Measurements from ENCODE around the gene SLC16A10. TPM values are rescaled to one million over a fixed set of nuclear protein-coding genes. Genes with fewer than 3 reads are reported as not detected.
"Not testable (repeated sequence)": the region's sequence is repeated elsewhere in the genome, so short reads cannot be mapped to it uniquely, and the experiment has no call there.

Gene SLC16A10
- total RNA-seq = 1.0 TPM in 2 replicates

DNA sequence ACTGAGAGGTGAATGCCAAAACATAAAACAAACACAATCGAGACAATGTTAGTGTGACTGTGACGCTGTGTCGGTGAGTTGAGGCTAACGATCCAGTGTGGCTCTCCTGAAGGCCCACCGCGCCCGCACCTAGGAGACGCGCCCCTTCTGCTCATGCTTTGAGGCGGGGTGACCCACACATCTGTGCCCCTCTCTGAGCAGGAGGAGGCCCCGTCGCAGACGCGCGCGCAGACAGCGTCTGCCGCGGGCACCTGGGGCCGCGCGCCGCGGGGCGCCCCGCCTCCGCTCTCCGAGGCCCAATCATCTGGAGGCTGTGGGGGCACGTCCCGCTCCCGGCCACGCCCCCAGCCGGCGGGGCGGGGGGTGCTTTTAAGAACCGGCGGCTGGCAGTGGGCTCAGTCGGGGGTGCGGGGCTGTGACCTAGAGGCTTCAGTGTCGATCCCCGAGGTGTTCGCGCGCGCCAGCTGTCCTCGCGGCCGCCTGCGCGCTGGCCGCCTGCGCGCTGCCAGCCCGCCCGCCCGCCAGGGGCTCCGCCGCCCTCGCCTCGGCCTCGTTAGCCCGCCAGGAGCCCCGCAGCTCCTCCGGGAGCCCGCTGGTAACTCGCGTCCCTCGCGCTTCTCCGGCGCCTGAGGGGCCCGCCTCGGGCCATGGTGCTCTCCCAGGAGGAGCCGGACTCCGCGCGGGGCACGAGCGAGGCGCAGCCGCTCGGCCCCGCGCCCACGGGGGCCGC lies at the start of gene SLC16A10:
TSS of gene SLC16A10 (plus strand) at position 398 of the 730 bp plus-strand sequence. CDS start at position 648, 250 bp downstream.
- intact Hi-C loops (cut with micrococcal nuclease) = loop anchor here (2.0 to 5.0 kb wide), 6 partner anchors 106 to 1395 kb away; partner anchors contain the start of genes AK9, CDC40, FAM229B and FIG4

DNA sequence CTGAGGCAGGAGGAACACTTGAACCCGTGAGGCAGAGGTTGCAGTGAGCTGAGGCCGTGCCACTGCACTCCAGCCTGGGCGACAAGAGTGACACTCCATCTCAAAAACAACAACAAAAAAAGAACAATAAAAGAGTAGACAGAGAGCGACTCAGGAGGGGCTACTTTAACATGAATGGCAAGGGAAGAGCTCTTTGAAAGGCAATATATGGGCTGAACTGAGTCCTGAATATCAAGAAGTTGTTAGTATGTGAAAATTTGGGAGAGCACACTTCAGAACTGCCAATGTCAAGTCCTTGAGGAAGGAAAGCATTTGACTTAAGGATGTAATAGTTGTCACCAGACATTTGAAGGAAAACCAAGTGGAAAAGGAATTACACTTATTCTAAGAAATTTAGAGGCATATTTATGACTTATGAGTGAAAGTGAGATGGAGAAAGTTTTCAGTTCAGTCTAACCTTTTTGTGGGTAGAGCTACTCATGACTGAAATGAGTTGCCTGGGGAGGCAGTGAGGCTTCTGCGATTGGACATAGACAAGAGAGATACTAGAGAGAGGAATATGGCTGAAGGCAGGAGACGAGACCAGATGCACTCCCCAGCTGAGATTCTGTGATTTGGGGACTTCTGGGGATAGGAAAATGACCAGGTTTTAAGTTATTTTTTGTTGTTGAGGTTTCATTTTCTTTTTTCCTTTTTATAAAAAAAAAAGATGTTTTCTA lies 48.6 kb upstream of the SLC16A10 start:
- intact Hi-C loops (cut with micrococcal nuclease) = no loop called here

- intact Hi-C loops (cut with micrococcal nuclease) = no loop called here
Measured at GRCh38 chr6:111041917-111042316, 45.4 kb upstream of the SLC16A10 start.

DNA sequence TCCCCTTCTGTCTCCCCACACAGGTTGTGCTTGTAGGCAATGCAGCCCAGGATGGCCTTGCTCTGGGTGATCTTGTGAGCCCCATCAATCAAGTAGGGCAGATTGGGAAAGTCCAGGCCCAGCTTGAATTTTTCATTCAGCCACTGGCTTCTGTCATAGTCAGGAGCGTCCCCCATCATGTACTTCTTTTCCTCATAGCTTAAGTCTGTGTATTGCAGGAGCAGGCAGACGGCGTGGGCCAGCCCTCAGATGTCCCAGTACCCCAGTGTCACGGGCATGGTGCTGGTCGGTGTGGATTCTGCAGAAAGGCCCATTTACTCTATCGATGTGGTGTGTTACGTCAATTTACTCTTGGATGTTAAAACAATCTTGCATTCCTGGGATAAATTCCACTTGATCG lies 40.1 kb upstream of the SLC16A10 start:
- intact Hi-C loops (cut with micrococcal nuclease) = no loop called here

- intact Hi-C loops (cut with micrococcal nuclease) = no loop called here
Measured at GRCh38 chr6:111050261-111051023, 36.9 kb upstream of the SLC16A10 start.

GRCh38 chr6:111052171-111052570 lies 35.1 kb upstream of the SLC16A10 start:
- intact Hi-C loops (cut with micrococcal nuclease) = no loop called here

- intact Hi-C loops (cut with micrococcal nuclease) = loop anchor here (1.0 to 2.0 kb wide), 5 partner anchors 153 to 1106 kb away; partner anchors contain the start of gene REV3L
Measured at GRCh38 chr6:111057074-111057752, 30.1 kb upstream of the SLC16A10 start.

DNA sequence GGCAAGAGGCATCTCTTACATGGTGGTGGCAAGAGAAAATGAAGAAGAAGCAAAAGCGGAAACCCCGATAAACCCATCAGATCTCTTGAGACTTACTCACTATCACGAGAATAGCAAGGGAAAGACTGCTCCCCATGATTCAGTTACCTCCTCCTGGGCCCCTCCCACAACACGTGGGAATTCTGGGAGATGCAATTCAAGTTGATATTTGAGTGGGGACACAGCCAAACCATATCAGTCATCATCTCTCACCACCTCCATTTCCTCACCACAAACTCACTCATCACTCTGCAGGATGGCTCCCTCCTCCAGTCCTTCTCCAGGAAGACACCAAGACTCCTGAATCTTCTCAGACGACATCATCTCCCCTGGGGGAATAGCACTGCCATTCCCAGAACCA lies 25.8 kb upstream of the SLC16A10 start:
- intact Hi-C loops (cut with micrococcal nuclease) = no loop called here

DNA sequence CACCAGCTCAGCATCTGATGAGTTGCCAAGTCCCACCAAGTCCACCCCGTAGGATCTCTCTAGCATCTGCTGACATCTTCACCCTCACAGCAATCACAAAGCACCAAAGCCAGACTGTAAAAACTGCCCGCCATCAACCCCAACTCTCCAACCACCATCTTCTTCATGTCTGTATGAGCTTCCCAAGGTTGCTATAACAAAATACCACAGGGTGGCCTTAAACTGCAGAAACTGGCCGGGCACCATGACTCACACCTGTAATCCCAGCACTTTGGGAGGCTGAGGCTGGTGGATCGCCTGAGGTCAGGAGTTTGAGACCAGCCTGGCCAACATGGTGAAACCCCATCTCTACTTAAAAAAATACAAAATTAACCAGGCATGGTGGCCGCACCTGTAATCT lies 25.3 kb upstream of the SLC16A10 start:
- intact Hi-C loops (cut with micrococcal nuclease) = not testable (repeated sequence)

DNA sequence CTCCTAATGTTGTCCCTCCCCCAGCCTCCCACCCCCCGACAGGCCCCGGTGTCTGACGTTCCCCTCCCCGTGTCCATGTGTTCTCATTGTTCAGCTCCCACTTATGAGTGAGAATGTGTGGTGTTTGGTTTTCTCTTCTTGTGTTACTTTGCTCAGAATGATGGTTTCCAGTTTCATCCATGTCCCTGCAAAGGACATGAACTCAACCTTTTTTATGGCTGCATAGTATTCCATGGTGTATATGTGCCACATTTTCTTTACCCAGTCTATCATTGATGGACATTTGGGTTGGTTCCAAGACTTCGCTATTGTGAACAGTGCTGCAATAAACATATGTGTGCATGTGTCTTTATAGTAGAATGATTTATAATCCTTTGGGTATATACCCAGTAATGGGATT lies 24.4 kb upstream of the SLC16A10 start:
- intact Hi-C loops (cut with micrococcal nuclease) = not testable (repeated sequence)

- intact Hi-C loops (cut with micrococcal nuclease) = no loop called here
Measured at GRCh38 chr6:111068109-111068865, 19.0 kb upstream of the SLC16A10 start.

GRCh38 chr6:111068866-111069234 lies 18.5 kb upstream of the SLC16A10 start:
- intact Hi-C loops (cut with micrococcal nuclease) = no loop called here

- intact Hi-C loops (cut with micrococcal nuclease) = no loop called here
Measured at GRCh38 chr6:111069382-111070104, 17.8 kb upstream of the SLC16A10 start.

- intact Hi-C loops (cut with micrococcal nuclease) = no loop called here
Measured at GRCh38 chr6:111070105-111071005, 16.9 kb upstream of the SLC16A10 start.

- intact Hi-C loops (cut with micrococcal nuclease) = no loop called here
Measured at GRCh38 chr6:111072801-111073360, 14.4 kb upstream of the SLC16A10 start.

DNA sequence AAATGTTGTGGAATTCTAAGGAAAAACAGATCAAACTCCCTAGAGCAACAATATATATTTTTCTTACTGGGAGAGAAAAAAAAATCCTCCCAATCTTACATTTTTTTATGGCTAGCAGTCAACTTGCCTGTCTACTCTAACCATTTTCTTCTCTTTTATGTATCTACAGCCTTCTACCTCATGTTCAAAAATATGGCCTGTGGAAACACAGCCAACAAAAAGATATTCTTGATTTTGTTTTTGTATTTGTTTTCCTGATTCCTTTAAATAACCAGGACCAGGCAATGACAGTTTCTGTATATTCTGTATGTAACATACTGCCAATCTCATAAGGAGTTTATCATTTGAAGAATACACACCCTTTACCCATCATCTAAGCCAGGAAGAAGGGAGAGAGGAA lies 13.0 kb upstream of the SLC16A10 start:
- intact Hi-C loops (cut with micrococcal nuclease) = no loop called here

DNA sequence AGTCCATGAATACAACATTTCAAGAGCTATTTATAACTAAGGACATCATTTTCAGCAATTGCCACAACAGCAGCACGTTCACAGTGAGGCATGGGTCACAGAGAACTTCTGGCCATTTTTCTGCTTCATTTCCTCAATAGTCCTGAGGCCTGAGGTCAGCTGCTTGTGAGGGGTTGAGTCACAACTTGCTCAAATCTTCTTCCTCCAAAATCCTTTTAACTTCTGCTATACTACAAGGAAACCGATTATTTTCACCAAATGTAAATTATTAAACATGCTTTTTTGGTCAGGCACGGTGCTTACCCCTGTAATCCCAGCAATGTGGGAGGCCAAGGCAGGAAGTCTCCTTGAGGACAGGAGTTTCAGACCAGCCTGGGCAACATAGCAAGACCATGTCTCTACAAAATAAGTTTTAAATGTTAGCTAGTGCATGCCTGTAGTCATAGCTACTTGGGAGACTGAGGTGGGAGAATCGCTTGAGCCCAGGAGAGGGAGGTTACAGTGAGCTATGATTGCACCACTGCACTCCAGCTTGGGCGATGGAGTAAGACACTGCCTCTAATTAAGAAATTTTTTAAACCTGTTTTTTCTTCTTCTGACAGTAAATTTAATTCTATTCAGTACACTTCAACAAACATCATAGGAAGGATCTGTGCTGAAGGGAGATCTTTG lies 11.1 kb upstream of the SLC16A10 start:
- intact Hi-C loops (cut with micrococcal nuclease) = no loop called here

DNA sequence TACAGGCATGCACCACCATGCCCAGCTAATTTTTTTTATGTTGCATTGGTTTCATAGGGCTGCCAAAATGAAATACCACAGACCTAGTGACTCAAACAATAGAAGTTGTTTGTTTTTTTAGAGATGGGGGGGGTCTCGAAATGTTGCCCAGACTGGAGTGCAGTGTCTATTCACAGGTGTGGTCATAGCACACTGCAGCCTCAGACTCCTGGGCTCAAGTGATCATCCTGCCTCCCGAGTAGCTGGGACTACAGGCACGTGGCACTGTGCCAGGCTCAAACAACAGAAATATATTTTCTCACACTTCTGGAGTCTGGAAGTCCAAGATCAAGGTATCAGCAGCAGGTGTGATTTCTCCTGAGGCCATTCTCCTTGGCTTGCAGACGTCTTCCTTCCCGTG lies 6.6 kb upstream of the SLC16A10 start:
- intact Hi-C loops (cut with micrococcal nuclease) = no loop called here
